BLaER1 (cell line): Measurements from ENCODE around the gene TTC19.

ENCODE experiments used
- H3K27ac ChIP-seq: shearing (Covaris generic); formaldehyde crosslinking; 2 replicates; pipeline ENCODE4 v1.8.1; 2022
- H3K27me3 ChIP-seq: shearing (Covaris generic); formaldehyde crosslinking; 2 replicates; pipeline ENCODE4 v1.8.1; 2022
- H3K36me3 ChIP-seq: shearing (Covaris generic); formaldehyde crosslinking; 2 replicates; pipeline ENCODE4 v1.8.1; 2022
- H3K4me1 ChIP-seq: shearing (Covaris generic); formaldehyde crosslinking; 2 replicates; pipeline ENCODE4 v1.8.1; 2022
- H3K4me2 ChIP-seq: shearing (Covaris generic); formaldehyde crosslinking; 2 replicates; pipeline ENCODE4 v1.8.1; 2022
- H3K4me3 ChIP-seq: shearing (Covaris generic); formaldehyde crosslinking; 2 replicates; pipeline ENCODE4 v1.8.1; 2022
- H3K9ac ChIP-seq: shearing (Covaris generic); formaldehyde crosslinking; 2 replicates; pipeline ENCODE4 v1.8.1; 2022
- H3K9me3 ChIP-seq: shearing (Covaris generic); formaldehyde crosslinking; 2 replicates; pipeline ENCODE4 v1.8.1; 2022
- H4K20me1 ChIP-seq: shearing (Covaris generic); formaldehyde crosslinking; 2 replicates; pipeline ENCODE4 v1.8.1; 2022
- Cebpa-rat ChIP-seq: shearing (Covaris generic); IDR thresholded peaks from 2 replicates; pipeline ENCODE4 v1.8.1; 2022

Gene TTC19, protein sequence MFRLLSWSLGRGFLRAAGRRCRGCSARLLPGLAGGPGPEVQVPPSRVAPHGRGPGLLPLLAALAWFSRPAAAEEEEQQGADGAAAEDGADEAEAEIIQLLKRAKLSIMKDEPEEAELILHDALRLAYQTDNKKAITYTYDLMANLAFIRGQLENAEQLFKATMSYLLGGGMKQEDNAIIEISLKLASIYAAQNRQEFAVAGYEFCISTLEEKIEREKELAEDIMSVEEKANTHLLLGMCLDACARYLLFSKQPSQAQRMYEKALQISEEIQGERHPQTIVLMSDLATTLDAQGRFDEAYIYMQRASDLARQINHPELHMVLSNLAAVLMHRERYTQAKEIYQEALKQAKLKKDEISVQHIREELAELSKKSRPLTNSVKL

DNA sequence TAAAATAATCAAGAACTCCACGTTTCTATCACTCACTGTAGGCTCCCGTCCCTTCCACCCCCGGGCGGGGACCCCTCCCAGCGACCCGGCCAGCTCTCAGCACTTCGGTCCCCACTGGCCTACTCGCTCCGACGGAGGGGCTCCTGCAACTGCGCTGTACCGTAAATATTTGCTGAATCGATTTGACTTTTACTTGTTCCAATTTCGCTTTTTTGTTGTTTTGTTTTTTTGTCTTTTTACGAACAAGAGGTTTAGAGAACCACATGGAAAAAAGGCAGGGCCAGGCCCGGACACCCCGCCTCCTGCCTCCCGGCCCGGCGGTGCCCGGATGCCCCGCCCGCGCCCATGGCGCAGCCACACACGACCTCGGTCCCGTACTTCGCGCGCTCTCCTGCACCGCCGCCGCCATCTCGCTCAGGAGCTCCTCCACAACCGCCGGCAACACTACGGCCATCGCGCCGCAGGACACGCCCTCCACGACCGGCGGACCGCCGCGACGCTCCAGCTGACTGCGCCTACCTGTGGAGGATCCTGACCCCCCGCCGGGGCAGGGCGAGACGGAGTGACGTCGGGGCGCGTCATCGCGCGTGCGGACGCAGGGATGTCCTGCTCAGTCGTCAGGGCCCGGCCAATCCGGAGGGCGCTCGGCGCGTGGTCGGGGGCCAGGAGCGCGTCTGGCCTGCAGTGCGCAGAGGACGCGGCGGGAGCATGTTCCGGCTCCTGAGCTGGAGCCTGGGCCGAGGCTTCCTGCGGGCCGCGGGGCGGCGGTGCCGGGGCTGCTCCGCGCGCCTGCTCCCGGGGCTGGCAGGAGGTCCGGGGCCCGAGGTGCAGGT lies at the start of gene TTC19, which contains the start of gene ZSWIM7:
TTC19 (plus strand) TSS at position 684 of the 833 bp plus-strand sequence; CDS start at position 709, 25 bp downstream.
ZSWIM7 (minus strand) TSS at position 564 of the 833 bp plus-strand sequence; CDS start at position 454, 110 bp downstream.
- Histone ChIP-seq H3K9me3 (peaks cover 12% of the 10 kb centered on the region; the same call in 1 of the 2 replicates), H4K20me1 (peaks cover 32% of the 10 kb centered on the region), H3K36me3 (peaks cover 48% of the 10 kb centered on the region), H3K4me3 (peak within 1 kb of the TSS; percentile 90), H3K27me3 (no peaks in the 10 kb centered on the region), H3K27ac (peak within 1 kb of the TSS; percentile 90), H3K4me2 (peak within 1 kb of the TSS; percentile 86), H3K9ac (peak within 1 kb of the TSS; percentile 91), H3K4me1 (peaks cover 25% of the 10 kb centered on the region)
- no peak for TF ChIP-seq Cebpa-rat

DNA sequence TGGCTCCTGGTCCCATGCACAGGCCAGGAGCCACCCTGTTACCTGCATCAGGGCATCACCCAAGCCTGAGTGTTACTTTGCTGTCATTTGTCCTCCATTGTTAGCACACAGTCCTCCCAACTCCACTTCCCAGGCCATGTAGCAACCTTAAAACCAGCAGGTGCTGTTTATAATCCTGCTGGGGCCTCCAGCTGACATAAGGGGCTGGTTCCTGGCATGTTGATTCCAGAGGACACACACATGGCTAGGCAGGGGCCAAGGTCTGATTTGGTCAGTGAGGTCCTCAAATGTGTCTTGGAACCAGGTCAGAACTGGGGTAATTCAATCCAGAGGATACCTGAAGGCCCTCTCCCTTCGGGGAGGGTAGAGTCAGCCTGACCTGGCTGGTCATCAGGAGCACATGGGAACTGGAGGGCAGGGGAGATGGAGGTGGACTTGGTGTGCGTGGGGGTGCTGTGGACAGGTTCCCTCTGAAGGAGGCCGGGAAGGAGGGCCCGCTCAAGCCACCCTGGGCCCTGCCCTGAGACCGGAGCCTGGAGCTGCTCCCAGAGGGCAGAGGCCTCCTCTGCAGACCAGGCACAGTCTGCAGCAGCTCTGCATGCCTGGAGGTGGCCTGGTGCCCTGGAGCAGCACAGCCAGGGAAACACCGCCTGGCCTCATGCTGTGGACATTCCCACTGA lies 48.1 kb upstream of the TTC19 start:
- H3K27me3 ChIP-seq = peaks cover 13% of the 10 kb centered on the region
- H3K4me2 ChIP-seq = no peak overlapping the region
- H3K4me1 ChIP-seq = peaks cover 6% of the 10 kb centered on the region
- TF ChIP-seq Cebpa-rat = no peak
- H3K9me3 ChIP-seq = no peaks in the 10 kb centered on the region
- no peak overlapping the region for H3K27ac ChIP-seq
- no peaks in the 10 kb centered on the region for H4K20me1 ChIP-seq
- no peak overlapping the region for H3K9ac ChIP-seq
- no peaks in the 10 kb centered on the region for H3K36me3 ChIP-seq
- no peak overlapping the region for H3K4me3 ChIP-seq

DNA sequence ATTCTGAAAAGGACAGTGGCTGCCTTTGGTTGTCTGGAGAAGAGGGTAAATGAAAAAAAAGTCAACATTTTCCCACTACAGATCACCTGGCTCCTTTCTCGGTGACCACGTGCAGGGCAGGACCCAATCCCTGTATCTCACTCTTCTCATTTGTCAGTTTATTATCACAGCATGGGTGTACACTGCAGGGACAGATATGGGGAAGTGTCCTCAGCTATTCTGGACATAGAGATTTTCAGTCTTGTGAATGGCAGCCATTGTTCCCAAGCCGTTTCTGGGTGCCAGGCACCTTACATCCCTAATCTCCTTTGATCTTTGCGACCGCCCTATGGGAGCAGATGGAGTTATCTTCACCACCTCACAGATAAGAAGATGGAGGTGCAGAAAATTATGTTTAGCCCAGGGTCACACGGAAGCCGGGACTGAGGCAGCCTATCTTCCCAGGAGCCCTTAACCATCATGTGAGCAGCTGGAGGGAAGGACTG lies 47.5 kb upstream of the TTC19 start:
- Histone ChIP-seq H3K27me3 (peaks cover 7% of the 10 kb centered on the region), H3K4me3 (no peak overlapping the region), H3K9me3 (no peaks in the 10 kb centered on the region), H3K9ac (no peak overlapping the region), H4K20me1 (no peaks in the 10 kb centered on the region), H3K27ac (no peak overlapping the region), H3K4me2 (no peak overlapping the region), H3K4me1 (peaks cover 6% of the 10 kb centered on the region), H3K36me3 (no peaks in the 10 kb centered on the region)
- TF ChIP-seq Cebpa-rat = no peak

DNA sequence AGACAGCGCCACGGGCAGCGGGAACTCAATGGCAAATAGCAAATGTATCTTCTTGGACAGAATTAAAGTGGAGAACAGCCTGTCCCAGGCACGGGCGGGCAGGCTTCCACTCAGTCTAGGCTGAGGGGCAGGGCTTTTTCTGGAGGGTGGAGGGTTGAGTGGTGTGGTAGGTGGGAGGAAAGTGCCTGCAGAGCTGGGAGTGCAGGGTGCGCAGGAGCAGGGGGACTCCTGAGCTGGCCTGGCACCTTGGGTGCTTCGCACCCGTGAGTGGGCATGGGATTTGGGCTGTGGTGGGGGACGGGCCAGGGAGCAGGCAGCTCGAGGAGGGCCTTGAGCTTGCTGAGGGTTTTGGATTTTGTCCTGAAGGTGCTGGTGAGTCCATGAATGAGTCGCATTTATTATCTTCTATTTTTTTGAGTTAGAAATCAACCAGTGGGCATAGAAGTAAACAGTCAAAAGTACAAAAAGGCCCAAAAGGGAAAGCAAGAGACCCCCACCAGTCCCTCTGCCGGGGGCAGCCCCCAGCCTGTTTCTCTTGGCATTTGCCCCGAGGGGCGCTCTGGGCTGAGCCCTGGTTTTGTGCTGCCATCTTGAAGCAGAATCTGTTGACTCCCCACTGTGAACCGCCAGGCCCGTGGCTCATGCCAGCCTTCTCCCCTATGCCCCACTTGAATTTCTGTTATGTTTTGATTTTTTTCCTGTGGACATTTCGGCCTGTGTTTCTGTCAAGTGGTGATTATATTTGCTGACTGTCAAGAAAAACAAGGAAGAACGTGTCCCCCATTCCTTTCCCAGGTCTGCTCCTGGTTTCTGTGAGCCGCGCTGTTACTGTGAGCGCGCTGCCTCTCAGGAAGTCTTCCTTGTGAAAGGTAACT lies 46.5 kb upstream of the TTC19 start:
- Histone ChIP-seq H4K20me1 (no peaks in the 10 kb centered on the region), H3K27ac (no peak overlapping the region), H3K9ac (no peak overlapping the region), H3K36me3 (no peaks in the 10 kb centered on the region), H3K9me3 (no peaks in the 10 kb centered on the region), H3K27me3 (no peaks in the 10 kb centered on the region), H3K4me3 (no peak overlapping the region), H3K4me1 (peaks cover 6% of the 10 kb centered on the region), H3K4me2 (no peak overlapping the region)
- no peak for TF ChIP-seq Cebpa-rat

DNA sequence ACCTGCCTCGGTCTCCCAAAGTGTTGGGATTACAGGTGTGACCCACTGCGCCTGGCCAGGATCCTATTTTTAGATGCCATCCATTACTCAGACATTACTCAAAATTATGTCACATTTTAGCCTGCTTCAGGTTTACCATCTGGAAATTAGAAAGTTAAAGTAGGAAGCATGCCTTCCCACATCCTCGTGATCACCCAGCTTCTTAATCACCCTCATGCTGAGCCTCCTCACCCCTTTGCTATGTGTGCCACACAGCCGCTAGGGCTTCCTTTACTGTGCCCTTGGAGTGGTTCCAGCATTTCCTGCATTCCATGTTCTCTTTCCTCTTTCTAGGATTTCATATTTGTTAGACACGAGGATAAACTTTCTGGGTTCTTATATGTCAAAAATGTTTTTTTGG lies 45.4 kb upstream of the TTC19 start:
- Histone ChIP-seq H3K9ac (no peak overlapping the region), H3K4me2 (no peak overlapping the region), H3K4me3 (no peak overlapping the region), H3K27me3 (no peaks in the 10 kb centered on the region), H3K9me3 (no peaks in the 10 kb centered on the region), H3K27ac (no peak overlapping the region), H4K20me1 (no peaks in the 10 kb centered on the region), H3K36me3 (no peaks in the 10 kb centered on the region), H3K4me1 (peaks cover 16% of the 10 kb centered on the region)
- TF ChIP-seq Cebpa-rat = no peak

DNA sequence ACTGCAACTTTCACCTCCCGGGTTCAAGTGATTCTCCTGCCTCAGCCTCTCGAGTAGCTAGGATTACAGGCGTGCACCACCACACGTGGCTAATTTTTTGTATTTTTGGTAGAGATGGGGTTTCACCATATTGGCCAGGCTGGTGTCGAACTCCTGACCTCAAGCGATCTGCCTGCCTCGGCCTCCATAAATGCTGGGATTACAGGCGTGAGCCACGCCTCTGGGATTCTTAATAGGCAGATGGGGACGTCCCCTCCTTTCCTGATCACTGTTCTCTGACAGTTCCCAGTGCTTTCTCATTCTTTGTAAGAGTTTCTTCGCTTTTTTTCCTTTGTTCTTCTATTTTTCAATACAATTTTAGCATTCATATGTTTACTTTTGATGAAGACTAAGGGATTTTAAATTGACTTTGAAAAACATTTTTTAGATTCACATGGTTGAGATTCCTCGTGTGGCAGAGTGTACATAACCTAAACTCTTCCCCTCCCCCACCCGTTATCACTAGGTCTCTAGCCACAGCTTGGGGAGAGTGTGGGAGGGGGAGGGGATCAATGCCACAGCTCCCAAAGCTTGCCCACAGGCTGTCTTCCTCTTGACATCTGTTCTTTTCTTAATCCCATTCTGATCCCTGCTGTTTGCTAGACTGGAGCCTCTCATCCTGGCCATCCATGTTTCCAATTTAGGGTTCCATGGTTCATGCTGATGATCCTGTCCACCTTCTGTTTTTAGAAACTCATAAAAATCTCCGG lies 43.7 kb upstream of the TTC19 start:
- Histone ChIP-seq H3K27ac (no peak overlapping the region), H3K9me3 (no peaks in the 10 kb centered on the region), H3K4me2 (no peak overlapping the region), H3K36me3 (no peaks in the 10 kb centered on the region), H4K20me1 (no peaks in the 10 kb centered on the region), H3K4me1 (peaks cover 23% of the 10 kb centered on the region), H3K9ac (no peak overlapping the region), H3K4me3 (no peak overlapping the region), H3K27me3 (no peaks in the 10 kb centered on the region)
- TF ChIP-seq Cebpa-rat = no peak

DNA sequence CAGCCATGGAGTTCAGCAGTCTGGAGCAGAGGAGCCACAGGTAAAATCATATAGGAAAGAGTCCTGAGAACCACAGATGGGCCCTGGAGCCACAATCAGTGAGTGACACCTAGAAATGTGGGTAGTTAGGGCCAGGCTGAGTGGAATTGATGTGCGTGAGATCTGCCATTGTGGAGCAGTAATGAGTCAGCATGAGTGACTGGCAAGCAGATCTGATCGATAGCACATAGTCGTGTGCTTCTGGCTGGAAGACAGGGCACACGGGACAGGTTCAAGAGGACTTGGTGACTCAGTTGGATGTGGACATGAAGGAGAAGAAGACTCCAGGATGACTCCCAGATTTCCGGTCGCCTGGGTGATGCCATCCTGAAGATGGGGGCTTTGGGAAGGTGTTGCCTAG lies 42.4 kb upstream of the TTC19 start:
- H4K20me1 ChIP-seq = no peaks in the 10 kb centered on the region
- H3K9me3 ChIP-seq = no peaks in the 10 kb centered on the region
- H3K4me2 ChIP-seq = no peak overlapping the region
- no peak overlapping the region for H3K27ac ChIP-seq
- no peaks in the 10 kb centered on the region for H3K36me3 ChIP-seq
- no peaks in the 10 kb centered on the region for H3K27me3 ChIP-seq
- H3K9ac ChIP-seq = no peak overlapping the region
- H3K4me3 ChIP-seq = no peak overlapping the region
- no peak for TF ChIP-seq Cebpa-rat
- H3K4me1 ChIP-seq = peaks cover 23% of the 10 kb centered on the region

DNA sequence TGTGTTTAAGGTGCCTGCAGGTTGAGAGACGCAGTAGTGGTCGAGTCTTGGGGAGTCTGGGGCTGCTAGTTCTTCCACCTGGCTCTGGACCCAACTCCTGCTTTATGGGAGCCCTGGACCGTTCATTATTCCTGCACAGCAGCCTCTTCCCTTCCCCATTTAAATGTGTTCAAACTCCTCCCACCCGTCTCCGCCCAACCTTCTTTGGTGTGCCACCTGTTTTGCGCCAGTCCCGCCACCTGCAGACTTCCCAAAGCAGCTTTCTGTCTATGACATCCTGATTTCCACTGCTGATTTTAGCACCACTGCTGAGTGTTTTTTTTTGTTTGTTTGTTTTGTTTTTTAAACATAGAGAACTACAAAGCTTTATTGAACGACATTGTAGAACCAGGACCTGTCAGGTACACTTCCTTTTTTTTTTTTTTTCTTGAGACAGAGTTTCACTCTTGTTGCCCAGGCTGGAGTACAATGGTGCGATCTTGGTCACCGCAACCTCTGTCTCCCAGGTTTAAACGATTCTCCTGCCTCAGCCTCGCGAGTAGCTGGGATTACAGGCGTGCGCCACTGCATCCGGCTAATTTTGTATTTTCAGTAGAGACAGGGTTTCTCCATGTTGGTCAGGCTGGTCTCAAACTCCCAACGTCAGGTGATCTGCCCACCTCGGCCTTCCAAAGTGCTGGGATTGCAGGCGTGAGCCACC lies 41.9 kb upstream of the TTC19 start:
- no peak overlapping the region for H3K27ac ChIP-seq
- no peak overlapping the region for H3K9ac ChIP-seq
- no peak for TF ChIP-seq Cebpa-rat
- H3K9me3 ChIP-seq = no peaks in the 10 kb centered on the region
- H3K4me1 ChIP-seq = peaks cover 23% of the 10 kb centered on the region
- no peak overlapping the region for H3K4me2 ChIP-seq
- H4K20me1 ChIP-seq = no peaks in the 10 kb centered on the region
- H3K27me3 ChIP-seq = no peaks in the 10 kb centered on the region
- H3K4me3 ChIP-seq = no peak overlapping the region
- no peaks in the 10 kb centered on the region for H3K36me3 ChIP-seq
